ENCODE data around the gene TEX264. TPM values are rescaled to one million over a fixed set of nuclear protein-coding genes. Genes with fewer than 3 reads are reported as not detected.
A peak's percentile ranks its signal among the peaks of the same experiment; 100 is the strongest.

The TEX264 gene
- total and polyA plus RNA-seq, 2 of the 13 experiments (the other 11 are each of a cell fraction or from before 2014, with no cell fraction given) = 35.2 to 52.1 TPM

GRCh38 chr3:51670823-51671733 lies at the start of gene TEX264 (continued):
- no peak for TF ChIP-seq ZFP62 (CRISPR knock-in tag; IDR thresholded peaks at IDR 0.05)
- TF ChIP-seq AFF4 (CRISPR knock-in tag; IDR thresholded peaks at IDR 0.05) = no peak
- TF ChIP-seq CBX2 (IDR thresholded peaks at IDR 0.05; ENCODE audit: low read depth, low read length) = no peak
- no peak for TF ChIP-seq CBX2 (CRISPR knock-in tag; IDR thresholded peaks at IDR 0.05; ENCODE audit: low read depth)
- no peak for TF ChIP-seq FOXM1 (CRISPR knock-in tag; IDR thresholded peaks at IDR 0.05)
- TF ChIP-seq CCDC6 (CRISPR knock-in tag; IDR thresholded peaks at IDR 0.05) = peak; percentile 53
- TF ChIP-seq ASH2L (IDR thresholded peaks at IDR 0.05; ENCODE audit: insufficient read length, low read depth, low read length) = no peak
- TF ChIP-seq E2F2 (CRISPR knock-in tag; IDR thresholded peaks at IDR 0.05; ENCODE audit: borderline replicate concordance) = no peak
- no peak for TF ChIP-seq ZNF580 (CRISPR knock-in tag; IDR thresholded peaks at IDR 0.05; ENCODE audit: borderline replicate concordance, low read depth)
- no peak for TF ChIP-seq ATF6 (CRISPR knock-in tag; conservative IDR thresholded peaks at IDR 0.05)
- TF ChIP-seq ZNF562 (CRISPR knock-in tag; IDR thresholded peaks at IDR 0.05; ENCODE audit: borderline replicate concordance) = no peak
- no peak for TF ChIP-seq ZNF639 (CRISPR knock-in tag; conservative IDR thresholded peaks at IDR 0.05)
- TF ChIP-seq ZNF274 (CRISPR knock-in tag; IDR thresholded peaks at IDR 0.05) = peak; percentile 22; the same call in 1 of the 2 replicates
- peak; percentile 26; the same call in 1 of the 2 replicates for TF ChIP-seq KDM5A (IDR thresholded peaks at IDR 0.05; ENCODE audit: borderline replicate concordance, low read length)
- no peak for TF ChIP-seq ZFP36L1 (CRISPR knock-in tag; IDR thresholded peaks at IDR 0.05)
- 0 out of 2 replicates have a peak, but pooled peaks have one; percentile 17 for TF ChIP-seq CBFB (CRISPR knock-in tag; IDR thresholded peaks at IDR 0.05)
- TF ChIP-seq ZNF24 (IDR thresholded peaks at IDR 0.05) = no peak
- TF ChIP-seq HOXA9 (CRISPR knock-in tag; IDR thresholded peaks at IDR 0.05; ENCODE audit: borderline replicate concordance) = no peak
